Eye (tissue), 1 donor: ENCODE measurements around the gene TMTC1.

ENCODE experiments used
- DNase-seq: peaks from one replicate; pipeline ENCODE4 v3.0.0-alpha.2; 2015

TMTC1 gene

DNA sequence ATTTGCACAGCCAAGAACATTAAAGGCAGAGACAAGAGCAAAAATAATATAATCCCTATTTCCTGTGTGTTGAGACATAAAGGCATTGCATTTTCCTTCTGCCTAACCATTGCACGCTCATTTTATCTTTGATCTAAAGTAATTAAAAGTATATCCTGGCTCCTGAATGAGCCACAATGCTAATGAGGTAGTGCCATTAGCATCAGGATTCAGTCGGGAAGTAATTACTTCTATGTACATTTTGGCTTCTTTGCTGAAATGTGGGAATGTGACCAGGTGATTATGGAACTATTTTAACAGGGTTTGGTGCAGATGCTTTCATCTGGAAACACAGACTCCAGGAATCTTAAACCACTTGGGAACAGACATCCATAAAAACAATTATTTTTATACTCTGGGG lies 77.4 kb downstream of the TMTC1 start:
- DNase-seq = no peak

DNA sequence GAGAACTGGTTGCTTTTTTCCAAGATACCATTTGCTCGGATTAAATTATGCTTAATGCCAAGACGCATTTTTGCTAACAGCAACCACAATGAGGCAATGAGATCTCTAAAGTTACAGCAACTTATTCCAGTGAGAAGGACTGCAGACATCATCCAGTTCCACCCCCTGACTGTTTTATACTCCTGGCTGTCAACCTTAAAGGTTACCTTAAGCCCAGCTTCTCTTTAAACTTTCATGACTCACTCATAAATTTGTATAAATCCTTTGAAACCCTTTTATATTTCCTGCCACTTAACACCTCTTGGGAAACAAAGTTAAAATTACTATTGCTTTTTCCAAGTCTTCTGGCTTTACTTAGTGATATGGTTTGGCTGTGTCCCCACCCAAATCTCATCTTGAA lies 80.2 kb downstream of the TMTC1 start:
- no peak for DNase-seq

DNA sequence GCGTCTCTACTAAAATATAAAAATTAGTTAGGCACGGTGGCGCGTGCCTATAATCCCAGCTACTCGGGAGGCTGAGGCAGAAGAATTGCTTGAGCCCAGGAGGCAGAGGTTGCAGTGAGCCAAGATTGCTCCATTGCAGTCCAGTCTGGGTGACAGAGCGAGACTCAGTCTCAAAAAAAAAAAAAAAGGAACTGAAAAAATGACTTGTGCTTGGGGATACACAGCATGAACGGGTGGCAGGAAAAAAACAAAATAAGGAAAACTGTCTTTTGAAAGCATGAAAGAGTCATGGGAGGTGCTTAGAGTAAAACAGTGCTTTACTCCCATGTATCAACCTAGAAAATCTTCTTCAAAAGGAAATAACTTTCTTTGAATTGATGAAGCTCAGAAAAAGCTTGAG lies 80.8 kb downstream of the TMTC1 start:
- DNase-seq = no peak

DNA sequence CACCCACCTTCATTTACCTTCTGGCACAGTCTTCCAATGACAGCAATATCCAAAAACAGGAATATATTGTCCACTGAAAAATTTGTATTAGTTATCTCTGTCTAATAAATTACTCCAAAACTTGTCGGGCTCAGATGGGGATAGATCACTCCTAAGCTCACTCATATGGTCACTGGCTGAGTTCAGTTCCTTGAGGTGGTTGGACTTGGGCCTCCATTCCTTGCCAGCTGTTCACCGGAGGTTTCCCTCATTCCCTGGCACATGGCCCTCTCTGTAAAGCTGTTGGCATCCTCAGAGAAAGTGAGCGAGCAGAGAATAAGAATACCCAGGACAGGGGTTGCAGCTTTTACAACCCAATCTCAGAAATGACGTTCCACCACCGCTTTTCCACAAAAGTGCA lies 81.5 kb downstream of the TMTC1 start:
- no peak for DNase-seq

DNA sequence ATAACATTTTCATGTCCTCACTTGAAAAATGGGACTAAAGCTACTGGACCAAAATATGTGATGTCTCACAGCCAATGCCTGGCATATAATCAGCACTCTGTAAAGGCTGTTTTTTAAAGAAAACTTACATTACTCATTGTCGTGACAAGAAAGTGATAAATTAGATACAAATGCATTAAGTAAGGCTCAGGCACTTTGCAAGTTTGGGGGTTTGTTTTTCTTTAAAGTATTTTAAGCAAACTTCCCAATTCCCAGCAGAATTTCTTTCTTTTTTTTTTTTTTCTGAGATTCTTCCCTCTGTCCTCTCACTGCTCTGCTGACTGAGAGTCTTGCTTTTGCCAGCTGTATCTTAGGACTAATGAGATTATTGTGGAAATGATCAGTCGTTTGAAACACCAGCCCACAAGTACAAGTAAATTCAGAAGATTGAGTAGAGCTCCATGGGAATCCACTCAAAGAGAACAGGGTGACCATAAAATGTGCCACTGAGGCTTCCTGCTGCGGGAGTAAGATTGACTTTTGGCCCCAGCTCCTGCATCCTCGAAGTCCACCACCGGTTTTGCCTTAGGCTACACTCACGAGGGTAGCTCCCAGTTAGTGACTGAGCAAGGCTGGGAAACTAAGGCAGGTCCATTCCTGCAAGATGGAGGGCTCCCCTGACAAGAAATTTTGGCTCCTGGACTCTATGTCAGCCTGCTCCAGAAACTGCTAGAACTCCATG lies 82.8 kb downstream of the TMTC1 start:
- DNase-seq = no peak

DNA sequence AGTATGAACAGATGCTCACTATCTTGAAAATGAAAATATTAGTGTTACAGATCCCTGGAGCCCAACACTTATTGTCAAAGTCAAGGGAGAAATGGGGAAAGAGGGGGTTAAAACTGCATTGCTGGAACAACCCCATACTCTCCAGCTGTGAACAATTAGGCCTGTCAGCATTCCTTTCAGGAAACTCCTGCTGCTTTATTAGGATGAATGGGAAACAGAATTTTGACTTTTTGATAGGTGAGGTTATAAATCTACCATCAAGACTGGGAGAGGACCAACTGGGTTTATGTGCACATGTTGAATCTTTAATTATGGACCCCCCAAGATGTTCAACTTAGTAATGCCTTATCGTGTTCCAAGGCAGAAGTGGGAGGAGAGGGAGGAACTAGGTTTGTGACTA lies 85.0 kb downstream of the TMTC1 start:
- no peak for DNase-seq

DNA sequence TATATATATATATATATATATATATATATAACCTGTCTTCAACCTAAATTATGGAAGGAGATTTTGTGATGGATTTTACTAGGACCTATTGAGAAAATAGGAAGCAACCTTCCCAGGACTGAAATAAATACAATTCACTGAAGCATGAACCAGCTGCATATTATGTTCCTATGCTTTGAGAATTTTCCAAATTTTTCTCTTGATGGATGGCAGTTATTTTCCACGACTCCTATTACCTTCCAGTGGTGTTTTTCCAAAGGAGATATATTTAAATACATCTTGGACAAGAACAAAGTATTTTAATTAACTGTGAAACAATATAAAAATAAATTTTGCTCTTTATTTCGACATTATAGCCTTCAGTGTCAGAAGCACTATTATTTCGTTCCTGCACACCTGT lies 87.9 kb downstream of the TMTC1 start:
- no peak for DNase-seq

DNA sequence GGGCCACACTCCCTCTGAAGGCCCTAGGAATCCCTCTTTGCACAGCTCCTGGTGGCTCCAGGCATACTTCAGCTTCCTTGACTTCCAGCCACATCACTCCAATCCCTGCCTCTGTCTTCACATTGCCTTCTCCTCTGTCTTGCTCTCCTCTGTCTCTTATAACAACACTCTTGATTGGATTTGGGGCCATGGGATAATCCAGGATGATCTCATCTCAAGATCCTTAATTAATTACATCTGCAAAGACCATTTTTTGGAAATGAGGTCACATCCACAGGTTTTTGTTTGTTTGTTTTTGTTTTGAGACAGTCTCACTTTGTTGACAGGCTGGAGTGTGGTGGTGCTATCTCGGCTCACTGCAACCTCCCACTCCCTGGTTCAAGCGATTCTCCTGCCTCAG lies 88.7 kb downstream of the TMTC1 start:
- no peak for DNase-seq

DNA sequence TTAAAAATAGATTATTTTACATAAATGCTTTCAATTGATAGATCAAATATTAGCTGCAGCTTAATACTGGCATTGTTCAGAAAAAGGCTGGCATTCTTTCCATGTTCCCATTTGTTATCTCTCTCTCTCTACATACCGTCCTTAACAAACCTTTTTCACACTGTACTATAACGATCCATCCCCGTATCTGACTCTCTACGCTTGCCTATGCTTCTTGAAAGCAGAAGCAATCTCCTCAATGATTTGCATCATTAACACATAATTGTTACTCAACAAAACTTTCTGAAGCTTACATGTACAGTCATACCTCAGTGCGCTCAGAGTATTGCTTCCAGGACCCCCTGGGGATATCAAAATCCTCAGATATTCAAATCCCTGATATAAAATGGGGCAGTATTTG lies 89.7 kb downstream of the TMTC1 start:
- no peak for DNase-seq

DNA sequence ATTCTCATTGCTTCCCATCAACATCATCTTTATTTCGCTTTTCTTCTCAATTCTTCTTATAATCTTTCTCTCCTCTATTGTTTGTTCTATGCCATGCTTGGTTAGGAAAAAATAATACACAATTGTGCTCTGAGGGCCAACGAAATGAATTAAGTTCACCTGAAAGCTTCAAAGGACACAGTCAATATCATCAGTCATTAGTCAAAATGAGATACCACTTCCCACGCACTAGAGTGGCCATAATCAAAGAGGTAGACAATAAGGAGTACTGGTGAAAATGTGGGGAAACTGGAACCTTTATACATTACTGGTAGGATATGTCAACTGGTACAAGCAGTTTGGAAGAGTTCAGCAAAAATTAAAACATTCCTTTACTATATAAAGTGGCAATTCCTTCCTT lies 91.5 kb downstream of the TMTC1 start:
- DNase-seq = no peak

DNA sequence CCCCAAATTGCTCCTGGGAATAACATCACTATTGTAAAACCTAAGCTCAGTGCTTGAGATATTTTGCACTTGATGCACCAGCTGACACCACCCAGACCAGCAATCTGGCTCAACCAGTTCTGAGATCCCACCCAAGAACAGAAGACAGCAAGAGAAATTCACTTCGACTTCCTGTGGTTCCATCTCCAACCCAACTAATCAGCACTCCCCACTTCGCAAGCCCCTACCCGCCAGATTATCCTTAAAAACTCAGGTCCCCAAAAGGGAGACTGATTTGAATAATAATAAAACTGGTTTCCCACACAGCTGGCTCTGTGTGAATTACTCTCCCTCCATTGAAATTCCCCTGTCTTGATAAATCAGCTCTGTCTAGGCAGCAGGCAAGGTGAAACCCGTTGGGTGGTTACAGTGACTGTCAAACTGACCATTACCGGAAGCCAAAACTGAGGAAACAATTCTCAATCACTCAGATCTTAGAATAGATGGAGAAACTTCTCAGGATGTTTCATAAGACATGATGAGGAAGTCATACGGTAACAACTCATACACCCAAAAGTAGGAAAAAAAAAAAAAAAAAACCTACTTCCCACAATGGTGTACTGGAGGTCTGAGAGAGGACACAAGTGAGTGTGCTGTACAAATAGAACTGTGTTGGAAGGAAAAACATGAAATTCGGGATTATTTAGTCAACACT lies 92.4 kb downstream of the TMTC1 start:
- no peak for DNase-seq

DNA sequence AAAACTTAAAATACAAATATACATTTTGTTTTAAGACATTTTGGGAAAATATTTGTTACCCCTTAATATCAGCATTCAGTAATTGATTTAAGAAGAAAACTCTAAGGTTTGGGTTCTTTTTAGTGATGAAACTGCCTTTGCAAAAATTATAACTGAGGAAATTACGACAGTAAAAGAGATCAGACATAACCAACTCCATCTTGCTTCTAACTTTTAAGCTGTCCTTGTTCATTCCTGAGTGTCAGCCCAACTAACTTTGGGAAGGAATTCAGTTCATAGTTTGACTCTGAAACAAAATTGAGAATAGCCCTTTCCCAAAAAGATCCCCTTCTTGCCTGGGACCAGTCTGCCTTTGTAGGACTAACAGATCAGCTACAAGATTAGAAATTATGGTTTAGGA lies 93.0 kb downstream of the TMTC1 start:
- no peak for DNase-seq

DNA sequence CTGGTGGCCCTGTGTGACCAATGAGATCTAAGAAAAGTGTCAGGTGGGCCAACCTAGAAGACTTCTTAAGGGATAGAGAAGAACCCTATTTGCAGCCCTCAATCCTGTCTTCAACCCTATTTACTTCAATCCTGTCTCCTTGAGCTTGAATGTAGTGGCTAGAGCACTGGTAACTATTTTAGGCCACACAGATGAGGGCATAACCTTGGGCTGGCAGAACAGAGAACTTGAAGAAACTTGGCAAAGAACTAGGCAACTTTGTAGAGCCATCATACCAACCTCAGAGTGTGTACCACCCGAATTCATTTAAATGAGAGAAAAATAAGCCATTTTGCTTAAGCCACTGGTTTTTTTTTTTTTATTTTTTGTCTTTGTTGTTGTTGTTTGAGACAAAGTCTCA lies 94.8 kb downstream of the TMTC1 start:
- DNase-seq = no peak

DNA sequence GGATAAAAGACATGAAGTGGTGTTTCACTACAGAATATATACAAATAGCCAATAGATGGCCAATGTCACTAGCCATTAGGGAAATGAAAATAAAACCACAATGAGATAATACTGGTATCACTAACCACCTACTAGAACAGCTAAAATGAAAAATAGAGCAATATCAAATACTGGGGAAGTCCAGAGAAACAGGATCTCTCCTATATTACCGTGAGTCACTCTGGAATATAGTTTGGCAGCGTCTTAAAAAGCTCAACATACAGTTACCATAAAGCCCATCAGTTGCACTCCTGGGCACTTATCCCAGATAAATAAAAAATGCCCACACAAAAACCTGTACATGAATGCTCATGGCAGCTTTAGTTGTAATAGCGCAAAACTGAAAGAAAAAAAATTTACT lies 101.7 kb downstream of the TMTC1 start:
- no peak for DNase-seq

DNA sequence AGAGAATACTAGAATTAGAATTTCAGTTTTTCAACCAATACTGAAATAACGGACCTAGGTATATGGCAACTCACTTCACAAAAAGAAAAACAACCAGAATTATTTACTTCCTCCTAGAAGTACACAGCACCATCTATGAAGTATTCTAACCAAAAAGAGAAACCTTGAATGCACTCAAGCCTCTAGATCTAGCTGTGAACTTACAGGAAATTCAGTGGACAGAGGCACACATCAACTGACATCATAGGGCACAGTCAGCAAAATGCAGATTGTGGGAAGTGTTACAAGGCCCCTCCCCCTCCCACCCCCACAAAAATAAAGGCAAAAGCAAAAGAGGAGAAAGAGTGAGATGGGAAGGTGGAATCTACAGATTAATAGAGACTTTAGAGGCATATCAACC lies 102.4 kb downstream of the TMTC1 start:
- DNase-seq = no peak

DNA sequence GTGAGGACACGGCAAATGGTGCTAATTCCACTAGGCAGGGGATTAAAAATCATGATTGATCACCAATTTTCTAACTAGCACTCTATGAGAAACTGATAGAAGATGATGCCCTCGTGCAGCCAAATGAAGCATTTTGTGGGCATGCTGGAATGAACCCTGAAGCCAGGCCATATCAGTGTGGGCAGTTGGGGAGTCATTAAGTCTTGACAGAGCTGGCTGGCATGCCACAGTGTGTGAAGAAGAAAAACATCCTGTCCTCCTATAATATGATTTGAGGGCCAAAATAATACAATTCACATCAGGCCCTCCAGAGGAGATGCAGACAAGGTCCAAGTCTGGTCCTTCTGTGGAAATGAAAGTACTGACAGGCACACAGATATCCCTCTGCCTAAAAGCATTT lies 107.1 kb downstream of the TMTC1 start:
- DNase-seq = no peak

DNA sequence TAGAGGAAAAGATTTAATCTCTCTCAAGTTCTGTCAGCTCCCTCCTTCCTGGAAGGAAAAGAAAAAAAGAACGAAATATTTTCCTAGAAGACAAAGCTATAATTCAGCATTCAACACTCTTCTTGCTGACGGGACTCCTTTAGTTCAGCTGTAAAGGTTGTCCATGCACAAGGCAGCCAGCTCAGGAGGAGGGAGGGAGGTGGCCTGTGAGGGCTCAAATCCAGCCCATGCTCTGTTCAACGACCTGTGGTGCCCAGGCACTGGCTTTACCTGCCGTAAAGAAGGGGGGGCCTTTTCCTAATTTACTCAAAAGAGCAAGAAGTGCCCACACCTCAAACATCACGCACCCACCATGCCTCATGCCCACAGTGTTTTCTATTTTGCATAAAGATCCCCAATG lies 109.3 kb downstream of the TMTC1 start:
- DNase-seq = no peak

DNA sequence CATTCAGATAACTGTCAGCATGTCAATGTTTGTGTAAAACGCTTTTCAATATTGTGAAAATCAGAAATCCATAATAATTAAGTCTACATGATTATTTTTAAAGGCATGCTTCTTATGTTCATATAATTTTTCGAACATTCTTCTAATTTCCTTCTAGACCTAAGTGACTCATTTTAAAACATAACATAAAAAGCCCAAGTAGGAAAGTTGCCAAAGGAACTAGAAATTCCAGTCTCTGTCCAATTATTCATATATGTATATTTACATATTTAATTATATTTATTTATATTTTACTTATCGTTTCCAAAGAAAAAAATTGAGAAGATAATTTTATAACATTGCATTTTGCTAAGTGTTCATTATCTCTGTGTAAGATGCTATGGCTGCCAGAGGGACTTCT lies 110.4 kb downstream of the TMTC1 start:
- DNase-seq = no peak

DNA sequence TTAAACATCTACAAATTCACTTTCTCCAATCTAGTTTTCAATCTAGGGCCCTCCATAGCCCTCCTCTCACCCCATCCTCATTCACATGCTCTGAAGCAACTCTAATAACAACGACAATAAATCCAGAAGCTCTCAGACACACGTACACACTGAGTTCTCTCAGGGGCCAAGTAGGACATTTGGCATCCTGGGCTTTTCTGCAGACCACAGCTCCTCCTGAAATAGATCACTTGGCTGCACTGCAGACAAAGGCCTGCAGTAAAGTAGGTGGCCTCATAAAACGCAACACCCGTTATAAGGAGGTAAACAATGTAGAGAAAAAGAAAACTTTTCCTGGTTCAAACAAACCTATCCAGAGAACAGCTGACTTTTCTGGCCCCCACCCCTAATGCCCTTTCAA lies 111.2 kb downstream of the TMTC1 start:
- DNase-seq = no peak

DNA sequence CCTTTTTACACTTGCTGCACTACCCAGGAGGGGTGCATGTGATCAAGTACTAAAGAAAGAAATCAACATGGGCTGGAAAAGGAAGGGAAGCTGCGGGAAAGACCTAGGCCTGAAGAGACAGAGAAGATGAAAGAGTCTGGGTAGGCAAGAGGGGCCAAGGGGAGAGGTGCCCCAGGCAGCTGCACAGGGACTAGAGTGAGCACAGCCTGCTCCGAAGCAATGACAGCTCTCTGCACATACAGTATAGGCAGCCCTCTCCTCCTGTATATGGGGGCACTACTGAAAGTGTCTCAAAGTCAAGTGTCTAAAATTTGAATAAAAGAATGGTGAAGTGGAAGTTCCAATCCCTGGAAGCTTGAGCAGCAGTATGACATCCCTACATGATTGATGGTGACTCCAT lies 112.0 kb downstream of the TMTC1 start:
- no peak for DNase-seq

DNA sequence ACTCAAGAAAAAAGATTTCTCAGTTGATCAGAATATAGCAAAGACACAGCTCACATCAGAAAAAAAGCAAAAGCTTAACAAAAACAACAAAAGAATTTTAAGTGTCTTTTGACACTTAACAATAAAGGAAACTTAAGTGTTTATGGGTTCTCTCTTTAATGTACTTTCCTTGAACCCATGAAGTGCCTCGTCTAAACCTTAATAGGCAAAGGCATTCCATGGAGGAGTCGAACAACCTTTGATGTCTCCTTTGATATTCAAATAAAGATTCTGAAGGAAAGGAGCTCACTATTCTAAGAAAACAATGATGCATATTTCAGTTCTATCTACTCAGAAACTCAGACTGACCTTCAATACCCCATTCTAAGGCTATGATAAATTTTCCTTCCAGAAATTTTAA lies 116.7 kb downstream of the TMTC1 start:
- no peak for DNase-seq

DNA sequence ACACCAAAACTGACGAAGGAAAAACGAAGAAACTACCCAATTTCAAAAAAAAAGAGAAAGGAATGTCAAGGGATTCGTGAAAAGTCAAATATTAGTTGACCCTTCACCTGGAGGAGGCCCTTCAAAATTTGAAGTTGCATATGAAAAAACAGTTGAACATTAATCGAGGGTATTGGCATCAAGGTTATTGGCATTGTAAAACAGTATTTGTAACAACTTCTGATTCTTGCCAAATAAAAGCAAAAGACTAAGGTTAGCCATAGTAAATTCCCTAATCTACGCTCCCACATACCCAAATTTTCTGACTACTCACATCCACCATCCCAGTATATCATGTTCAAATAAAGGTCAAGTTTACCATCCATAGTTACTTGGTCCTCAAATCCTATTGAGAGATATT lies 118.6 kb downstream of the TMTC1 start:
- DNase-seq = no peak

DNA sequence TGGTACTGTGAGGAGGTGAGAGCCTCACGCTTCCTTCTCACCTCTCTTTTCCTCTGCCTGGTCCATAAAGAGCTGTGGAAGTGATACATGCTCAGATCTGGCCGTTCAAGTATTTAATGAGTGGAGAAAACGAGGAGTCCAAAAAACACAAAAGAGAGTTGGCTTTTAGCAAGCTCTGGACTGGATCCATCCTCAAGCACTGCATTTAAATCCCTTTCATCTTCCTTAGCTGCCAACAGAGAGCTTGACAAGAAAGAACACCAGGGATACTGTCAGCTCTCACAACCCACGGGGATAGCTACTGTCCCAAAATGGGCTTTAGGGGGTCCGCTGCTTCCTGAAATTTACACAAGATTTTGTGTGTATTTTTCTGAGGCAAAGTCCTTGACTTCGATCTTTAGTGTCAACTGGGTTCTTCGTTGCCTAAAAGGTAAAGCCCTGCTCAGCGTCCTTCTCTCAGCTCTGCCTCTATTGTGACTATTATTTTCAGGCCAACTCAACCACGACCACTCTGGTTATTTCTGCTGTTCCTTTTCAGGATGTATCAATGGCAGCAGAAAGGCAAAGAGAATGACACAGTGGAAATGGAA lies 120.9 kb downstream of the TMTC1 start:
- DNase-seq = no peak

DNA sequence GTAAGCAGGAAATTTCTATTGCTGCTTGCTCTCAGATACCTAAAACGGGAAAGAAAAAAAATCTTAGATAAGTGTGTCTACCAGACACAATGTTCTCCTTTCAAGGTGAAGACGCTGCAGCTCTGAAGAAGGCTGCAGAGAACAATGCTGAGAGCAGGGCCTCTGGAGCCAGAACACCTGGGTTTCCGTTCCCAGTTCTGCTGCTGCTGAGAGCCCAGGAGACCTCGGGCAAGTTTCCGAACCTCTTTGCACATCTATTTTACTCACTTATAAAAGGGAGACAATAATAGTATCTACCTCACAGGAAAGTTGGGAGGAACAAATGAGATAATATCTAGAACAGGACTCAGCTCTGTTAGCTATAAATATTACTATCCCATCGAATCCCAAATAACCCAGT lies 122.9 kb downstream of the TMTC1 start:
- DNase-seq = no peak
